ENCODE data around the gene SBNO2. TPM values are rescaled to one million over a fixed set of nuclear protein-coding genes. Genes with fewer than 3 reads are reported as not detected.
A peak's percentile ranks its signal among the peaks of the same experiment; 100 is the strongest.

Gene SBNO2
- total RNA-seq, 1 experiment from 2014 or later, result 46.3 TPM

DNA sequence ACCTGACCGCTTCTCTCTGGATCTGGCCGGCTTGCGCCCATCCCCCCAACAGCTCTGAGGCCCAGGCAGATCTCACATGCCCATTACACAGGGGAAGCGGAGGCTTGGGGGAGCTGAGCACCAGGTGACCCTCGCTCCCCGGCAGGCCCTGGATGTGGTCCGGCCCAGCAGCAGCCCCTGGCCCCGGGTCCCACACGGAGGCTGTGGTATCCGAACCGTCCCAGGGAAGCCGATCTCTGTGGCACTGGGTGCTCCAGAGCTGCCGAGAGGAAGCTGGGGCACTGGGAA lies 27.7 kb downstream of the SBNO2 start:
- Mint-ChIP-seq H3K27ac (peak overlapping the region in 1 of 3 experiments; percentile 95; a peak in 3 of 7 replicates), H3K27me3 (ENCODE audit: low read depth) (no peaks in the 10 kb centered on the region), H3K9me3 (peaks cover 0 to 4% of the 10 kb centered on the region in 2 experiments; a peak in 2 of 5 replicates), H3K4me1 (peaks cover 0 to 18% of the 10 kb centered on the region in 2 experiments; a peak in 2 of 4 replicates), H3K4me3 (no peak overlapping the region), H3K36me3 (ENCODE audit: insufficient read depth in 1 of 3, low read depth in 3 of 3) (peaks cover 26 to 33% (median 32%) of the 10 kb centered on the region in 3 experiments)
- no peak for DNase-seq
- Histone ChIP-seq H3K18ac (ENCODE audit: insufficient read length, low read depth, low read length) (no peak overlapping the region), H2AFZ (ENCODE audit: low read length) (no peak overlapping the region), H3K14ac (ENCODE audit: insufficient read depth, low read length) (no peak overlapping the region), H3K4ac (ENCODE audit: low read depth, low read length) (no peak overlapping the region; the same call in 1 of the 2 replicates), H2BK12ac (ENCODE audit: insufficient read length, low read depth, low read length) (no peak overlapping the region), H3T11ph (ENCODE audit: low read length) (no peak overlapping the region), H2BK15ac (ENCODE audit: low read depth, low read length) (no peak overlapping the region), H2AK5ac (ENCODE audit: insufficient read length, low read length) (no peak overlapping the region), H4K5ac (ENCODE audit: insufficient read length, low read depth, low read length) (no peak overlapping the region), H2BK20ac (ENCODE audit: low read depth, low read length, poor library complexity, severe bottlenecking) (no peak overlapping the region), H3K9me3 (ENCODE audit: control insufficient read depth, low read depth, low read length) (no peaks in the 10 kb centered on the region), H2BK5ac (ENCODE audit: insufficient read length, low read length) (no peak overlapping the region), H4K91ac (ENCODE audit: insufficient read length, low read depth, low read length) (no peak overlapping the region), H4K8ac (replicated peaks; ENCODE audit: insufficient read length, low read depth, low read length) (no peak overlapping the region), H3K27me3 (ENCODE audit: insufficient read depth, low read length) (no peaks in the 10 kb centered on the region), H3K23me2 (ENCODE audit: insufficient read length, low read depth, low read length, poor library complexity, severe bottlenecking) (no peaks in the 10 kb centered on the region), H3K23ac (ENCODE audit: insufficient read length, low read depth, low read length) (no peak overlapping the region), H3K4me2 (ENCODE audit: insufficient read depth, insufficient read length, low read length) (no peak overlapping the region), H3K79me2 (ENCODE audit: insufficient read depth, low read length) (no peaks in the 10 kb centered on the region), H3K27ac (ENCODE audit: insufficient read length, low read depth, low read length) (no peak overlapping the region), H3K56ac (ENCODE audit: insufficient read length, low read depth, low read length) (no peak overlapping the region), H2BK120ac (ENCODE audit: low read depth, low read length, poor library complexity, severe bottlenecking) (no peak overlapping the region), H3K9ac (ENCODE audit: extremely low read depth, insufficient read length, low read length) (no peak overlapping the region), H4K20me1 (ENCODE audit: control insufficient read depth, insufficient read depth, insufficient read length) (no peaks in the 10 kb centered on the region), H3K4me1 (ENCODE audit: insufficient read depth, low read length) (no peaks in the 10 kb centered on the region), H3K79me1 (ENCODE audit: insufficient read depth, low read depth, low read length, poor library complexity, severe bottlenecking) (no peaks in the 10 kb centered on the region)
- no CpG with 5 or more reads among the region's 13 CpGs for WGBS (ENCODE audit: extremely low coverage, insufficient read length, low lambda C conversion rate)
- TF ChIP-seq, protein P1, sequence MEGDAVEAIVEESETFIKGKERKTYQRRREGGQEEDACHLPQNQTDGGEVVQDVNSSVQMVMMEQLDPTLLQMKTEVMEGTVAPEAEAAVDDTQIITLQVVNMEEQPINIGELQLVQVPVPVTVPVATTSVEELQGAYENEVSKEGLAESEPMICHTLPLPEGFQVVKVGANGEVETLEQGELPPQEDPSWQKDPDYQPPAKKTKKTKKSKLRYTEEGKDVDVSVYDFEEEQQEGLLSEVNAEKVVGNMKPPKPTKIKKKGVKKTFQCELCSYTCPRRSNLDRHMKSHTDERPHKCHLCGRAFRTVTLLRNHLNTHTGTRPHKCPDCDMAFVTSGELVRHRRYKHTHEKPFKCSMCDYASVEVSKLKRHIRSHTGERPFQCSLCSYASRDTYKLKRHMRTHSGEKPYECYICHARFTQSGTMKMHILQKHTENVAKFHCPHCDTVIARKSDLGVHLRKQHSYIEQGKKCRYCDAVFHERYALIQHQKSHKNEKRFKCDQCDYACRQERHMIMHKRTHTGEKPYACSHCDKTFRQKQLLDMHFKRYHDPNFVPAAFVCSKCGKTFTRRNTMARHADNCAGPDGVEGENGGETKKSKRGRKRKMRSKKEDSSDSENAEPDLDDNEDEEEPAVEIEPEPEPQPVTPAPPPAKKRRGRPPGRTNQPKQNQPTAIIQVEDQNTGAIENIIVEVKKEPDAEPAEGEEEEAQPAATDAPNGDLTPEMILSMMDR (conservative IDR thresholded peaks at IDR 0.05), result no peak
